OCI-LY1 (cell line): ENCODE results near the gene PRKG2.

Source experiments
- H2AFZ ChIP-seq: fragments of 200-600 bp; sonication (generic), shearing (Covaris generic); 2 replicates; pipeline ENCODE4 v1.6.0; 2014; ENCODE audit warnings: antibody characterized with exemption, mild to moderate bottlenecking, low read length
- H3F3A ChIP-seq: fragments of 200-600 bp; sonication (generic), shearing (Covaris generic); 2 replicates; pipeline ENCODE4 v1.6.0; 2014; ENCODE audit warnings: mild to moderate bottlenecking, antibody characterized with exemption, low read length, moderate library complexity; ENCODE audit not compliant: insufficient read depth
- H3K27ac ChIP-seq: fragments of 200-600 bp; sonication (generic); 2 replicates; pipeline ENCODE4 v1.5.1; 2014; ENCODE audit warnings: low read length, mixed run types, mild to moderate bottlenecking, low read depth; ENCODE audit not compliant: poor library complexity, severe bottlenecking
- H3K27me3 ChIP-seq: fragments of 200-600 bp; sonication (generic); 2 replicates; pipeline ENCODE4 v1.6.0; 2014; ENCODE audit warnings: antibody characterized with exemption, mild to moderate bottlenecking, low read length, moderate library complexity; ENCODE audit not compliant: insufficient read depth
- H3K36me3 ChIP-seq: fragments of 200-600 bp; sonication (generic); 2 replicates; pipeline ENCODE4 v1.6.1; 2014; ENCODE audit warnings: mild to moderate bottlenecking, antibody characterized with exemption, low read length, moderate library complexity, mixed read lengths; ENCODE audit not compliant: insufficient read depth
- H3K4me1 ChIP-seq: fragments of 200-600 bp; sonication (generic); 2 replicates; pipeline ENCODE4 v1.5.1; 2014; ENCODE audit warnings: mild to moderate bottlenecking, low read length, moderate library complexity; ENCODE audit not compliant: insufficient read depth, severe bottlenecking
- H3K4me2 ChIP-seq: fragments of 200-600 bp; sonication (generic), shearing (Covaris generic); 2 replicates; pipeline ENCODE4 v1.6.1; 2014; ENCODE audit warnings: low read length
- H3K4me3 ChIP-seq: fragments of 200-600 bp; sonication (generic); 2 replicates; pipeline ENCODE4 v1.5.1; 2014; ENCODE audit warnings: low read length, low read depth, mild to moderate bottlenecking, mixed read lengths; ENCODE audit not compliant: poor library complexity, severe bottlenecking
- H3K79me2 ChIP-seq: fragments of 200-600 bp; shearing (Covaris generic); 2 replicates; pipeline ENCODE4 v1.6.1; 2016; ENCODE audit warnings: mixed run types, low read length, mixed read lengths; ENCODE audit not compliant: insufficient read depth
- H3K9ac ChIP-seq: fragments of 200-600 bp; sonication (generic), shearing (Covaris generic); 2 replicates; pipeline ENCODE4 v1.6.1; 2014; ENCODE audit warnings: mild to moderate bottlenecking, low read length, mixed read lengths
- H3K9me2 ChIP-seq: fragments of 200-600 bp; sonication (generic), shearing (Covaris generic); 2 replicates; pipeline ENCODE4 v1.6.1; 2014; ENCODE audit warnings: low read depth, mild to moderate bottlenecking, low read length, mixed read lengths
- H3K9me3 ChIP-seq: fragments of 200-600 bp; shearing (Covaris generic); 2 replicates; pipeline ENCODE4 v1.6.1; 2014; ENCODE audit warnings: low read length, mixed read lengths
- H4K20me1 ChIP-seq: fragments of 200-600 bp; sonication (generic), shearing (Covaris generic); 2 replicates; pipeline ENCODE4 v1.6.0; 2016; ENCODE audit warnings: mild to moderate bottlenecking, low read length; ENCODE audit not compliant: insufficient read depth
- EZH2 ChIP-seq: fragments of 200-600 bp; sonication (generic), shearing (Covaris generic); IDR thresholded peaks from 2 replicates; pipeline ENCODE4 v1.8.0; 2017; ENCODE audit warnings: borderline replicate concordance, mixed run types, mild to moderate bottlenecking, antibody characterized with exemption, low read length, moderate library complexity, mixed read lengths
- TF ChIP-seq, protein P1 (sequence below): fragments of 200-600 bp; sonication (generic), shearing (Covaris generic); IDR thresholded peaks from 2 replicates; pipeline ENCODE4 v1.5.1; 2017; ENCODE audit warnings: mild to moderate bottlenecking, antibody characterized with exemption, low read length, moderate library complexity, mixed read lengths

PRKG2 gene

DNA sequence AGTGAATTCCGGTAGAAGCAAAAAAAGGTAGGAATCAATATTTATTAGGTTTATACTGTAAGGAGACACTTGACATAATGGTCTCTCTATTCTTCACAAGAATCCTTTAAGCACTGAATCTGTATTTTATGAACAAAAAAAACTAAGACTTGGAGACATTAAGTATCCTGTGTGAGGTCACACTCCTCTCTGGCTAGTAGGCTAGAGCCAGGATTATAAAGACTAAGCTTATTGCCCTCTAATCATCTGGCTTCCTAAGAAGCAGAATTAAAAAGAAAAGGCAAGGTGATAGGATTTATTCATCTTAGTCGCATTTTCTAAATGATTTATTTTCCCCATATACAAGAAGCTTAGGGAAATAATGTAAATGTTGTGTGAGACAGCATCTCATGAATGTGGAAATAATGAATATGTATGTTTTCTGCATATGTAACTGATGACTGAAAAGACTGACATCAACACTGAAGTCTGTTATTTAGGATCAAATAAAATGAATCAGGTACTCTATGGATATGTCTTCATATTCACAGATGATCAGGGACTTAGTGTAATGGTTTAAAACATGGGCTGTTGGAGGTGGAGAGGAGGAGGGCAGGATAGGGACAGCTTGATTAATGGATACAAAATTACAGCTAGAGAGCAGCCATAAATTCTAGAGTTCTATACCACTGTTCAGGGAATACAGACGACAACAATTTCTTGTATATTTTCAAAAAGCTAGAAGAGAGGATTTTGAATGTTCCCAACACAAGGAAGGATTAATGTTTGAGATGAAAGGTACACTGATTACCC lies 30.4 kb upstream of the PRKG2 start:
- H3K4me2 ChIP-seq: no peak overlapping the region
- no peaks in the 10 kb centered on the region for H3K4me1 ChIP-seq
- H4K20me1 ChIP-seq: no peaks in the 10 kb centered on the region
- H3K9ac ChIP-seq: no peak overlapping the region
- no peak overlapping the region for H3K4me3 ChIP-seq
- no peak overlapping the region for H2AFZ ChIP-seq
- H3K79me2 ChIP-seq: no peaks in the 10 kb centered on the region
- no peaks in the 10 kb centered on the region for H3K9me3 ChIP-seq
- H3K9me2 ChIP-seq: no peaks in the 10 kb centered on the region
- no peaks in the 10 kb centered on the region for H3K36me3 ChIP-seq
- TF ChIP-seq, protein P1, sequence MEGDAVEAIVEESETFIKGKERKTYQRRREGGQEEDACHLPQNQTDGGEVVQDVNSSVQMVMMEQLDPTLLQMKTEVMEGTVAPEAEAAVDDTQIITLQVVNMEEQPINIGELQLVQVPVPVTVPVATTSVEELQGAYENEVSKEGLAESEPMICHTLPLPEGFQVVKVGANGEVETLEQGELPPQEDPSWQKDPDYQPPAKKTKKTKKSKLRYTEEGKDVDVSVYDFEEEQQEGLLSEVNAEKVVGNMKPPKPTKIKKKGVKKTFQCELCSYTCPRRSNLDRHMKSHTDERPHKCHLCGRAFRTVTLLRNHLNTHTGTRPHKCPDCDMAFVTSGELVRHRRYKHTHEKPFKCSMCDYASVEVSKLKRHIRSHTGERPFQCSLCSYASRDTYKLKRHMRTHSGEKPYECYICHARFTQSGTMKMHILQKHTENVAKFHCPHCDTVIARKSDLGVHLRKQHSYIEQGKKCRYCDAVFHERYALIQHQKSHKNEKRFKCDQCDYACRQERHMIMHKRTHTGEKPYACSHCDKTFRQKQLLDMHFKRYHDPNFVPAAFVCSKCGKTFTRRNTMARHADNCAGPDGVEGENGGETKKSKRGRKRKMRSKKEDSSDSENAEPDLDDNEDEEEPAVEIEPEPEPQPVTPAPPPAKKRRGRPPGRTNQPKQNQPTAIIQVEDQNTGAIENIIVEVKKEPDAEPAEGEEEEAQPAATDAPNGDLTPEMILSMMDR: no peak
- TF ChIP-seq EZH2: no peak
- no peaks in the 10 kb centered on the region for H3F3A ChIP-seq
- H3K27me3 ChIP-seq: no peaks in the 10 kb centered on the region
- no peak overlapping the region for H3K27ac ChIP-seq

DNA sequence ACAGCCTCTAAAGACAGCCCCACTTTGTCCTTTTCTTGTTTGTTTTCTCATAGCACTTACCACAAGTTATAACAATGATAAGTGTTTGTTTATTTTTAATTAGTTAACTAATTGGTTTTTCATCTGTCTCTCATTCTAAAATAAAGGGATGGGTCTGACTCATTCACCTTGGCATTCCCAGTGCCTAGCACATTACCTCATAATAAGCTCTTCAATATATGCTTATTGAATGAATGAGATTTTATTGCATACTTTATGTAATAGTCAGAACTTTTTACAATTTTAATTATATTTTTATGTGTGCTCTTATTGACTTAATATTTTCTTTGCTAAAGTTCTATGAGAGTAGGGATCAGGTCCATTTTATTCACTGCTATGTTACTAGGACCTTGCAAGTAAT lies 22.8 kb upstream of the PRKG2 start:
- Histone ChIP-seq H3K9me3 (0 out of 2 replicates have a peak, but pooled peaks cover 2% of the 10 kb centered on the region), H3K79me2 (no peaks in the 10 kb centered on the region), H2AFZ (no peak overlapping the region), H3F3A (no peaks in the 10 kb centered on the region), H3K36me3 (no peaks in the 10 kb centered on the region), H3K9ac (no peak overlapping the region), H3K27me3 (no peaks in the 10 kb centered on the region), H3K27ac (no peak overlapping the region), H3K4me3 (no peak overlapping the region), H3K4me1 (no peaks in the 10 kb centered on the region), H4K20me1 (no peaks in the 10 kb centered on the region), H3K4me2 (no peak overlapping the region), H3K9me2 (no peaks in the 10 kb centered on the region)
- no peak for TF ChIP-seq EZH2
- TF ChIP-seq, protein P1: no peak

DNA sequence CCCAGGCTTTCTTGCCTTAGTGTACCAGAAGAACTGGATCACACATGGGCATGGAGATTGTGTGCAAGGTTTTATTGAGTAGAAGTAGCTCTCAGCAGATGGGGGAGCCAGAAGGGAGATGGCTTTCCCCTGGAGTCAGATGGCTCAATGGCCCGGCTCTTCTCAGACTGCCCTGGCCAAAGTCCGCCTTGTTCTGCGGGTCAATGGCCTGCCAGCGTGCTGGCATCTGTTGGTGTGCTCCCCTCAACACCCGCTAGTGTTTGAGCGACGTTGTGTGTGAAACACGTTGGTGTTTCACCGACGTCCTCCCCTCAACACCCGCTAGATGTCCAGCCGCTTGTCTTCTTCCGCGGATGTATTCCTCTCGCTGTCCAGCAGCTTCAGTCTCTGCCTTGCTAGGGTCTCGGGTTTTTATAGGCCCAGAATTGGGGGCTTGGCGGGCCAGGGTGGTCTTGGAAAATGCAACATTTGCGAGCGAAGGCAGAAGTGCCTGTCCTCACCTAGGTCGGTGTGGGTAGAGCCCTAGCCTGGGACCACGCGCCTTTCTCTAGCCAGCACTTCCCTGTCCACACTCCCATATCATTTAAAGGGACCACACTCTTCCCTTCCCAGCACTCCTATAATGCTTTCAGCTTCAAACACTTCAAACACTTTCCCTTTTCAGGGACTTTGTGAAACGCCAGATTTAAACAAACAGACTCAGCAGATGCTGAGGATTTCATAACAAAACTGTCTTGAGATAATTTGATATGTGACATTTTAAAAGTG lies 21.1 kb upstream of the PRKG2 start:
- Histone ChIP-seq H3K79me2 (no peaks in the 10 kb centered on the region), H3K4me3 (no peak overlapping the region), H3K9me3 (peaks cover 9% of the 10 kb centered on the region; the same call in 1 of the 2 replicates), H3F3A (no peaks in the 10 kb centered on the region), H2AFZ (no peak overlapping the region), H3K36me3 (no peaks in the 10 kb centered on the region), H3K9ac (no peak overlapping the region), H4K20me1 (no peaks in the 10 kb centered on the region), H3K4me1 (no peaks in the 10 kb centered on the region), H3K9me2 (no peaks in the 10 kb centered on the region), H3K27me3 (no peaks in the 10 kb centered on the region), H3K27ac (no peak overlapping the region), H3K4me2 (no peak overlapping the region)
- no peak for TF ChIP-seq EZH2
- TF ChIP-seq, protein P1: no peak
